GM12801 (cell line): ENCODE data around the gene CDC27.

ENCODE experiments used
- TF ChIP-seq, protein P1 (sequence below): IDR thresholded peaks from one replicate; pipeline ENCODE4 v1.5.1; 2011; ENCODE audit warnings: control low read depth; ENCODE audit not compliant: insufficient read length; ENCODE audit errors: extremely low read depth

Gene CDC27

DNA sequence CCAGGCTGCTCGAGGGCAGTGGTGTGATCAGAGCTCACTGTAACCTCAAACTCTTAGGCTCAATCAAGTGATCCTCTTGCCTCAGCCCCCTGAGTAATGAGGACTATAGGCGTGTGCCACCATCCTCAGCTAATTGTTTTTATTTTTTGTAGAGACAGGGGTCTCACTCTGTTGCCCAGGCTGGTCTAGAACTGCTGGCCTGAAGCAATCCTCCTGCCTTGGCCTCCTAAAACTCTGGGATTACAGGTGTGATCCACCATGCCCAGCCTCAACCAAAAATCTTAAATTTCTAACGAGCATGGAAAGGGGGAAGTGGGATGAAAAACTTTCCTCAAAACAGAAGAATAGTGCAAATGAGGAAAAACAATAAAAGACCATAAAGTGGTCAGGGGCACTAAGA is 92.8 kb downstream of the CDC27 start:
- TF ChIP-seq, protein P1, sequence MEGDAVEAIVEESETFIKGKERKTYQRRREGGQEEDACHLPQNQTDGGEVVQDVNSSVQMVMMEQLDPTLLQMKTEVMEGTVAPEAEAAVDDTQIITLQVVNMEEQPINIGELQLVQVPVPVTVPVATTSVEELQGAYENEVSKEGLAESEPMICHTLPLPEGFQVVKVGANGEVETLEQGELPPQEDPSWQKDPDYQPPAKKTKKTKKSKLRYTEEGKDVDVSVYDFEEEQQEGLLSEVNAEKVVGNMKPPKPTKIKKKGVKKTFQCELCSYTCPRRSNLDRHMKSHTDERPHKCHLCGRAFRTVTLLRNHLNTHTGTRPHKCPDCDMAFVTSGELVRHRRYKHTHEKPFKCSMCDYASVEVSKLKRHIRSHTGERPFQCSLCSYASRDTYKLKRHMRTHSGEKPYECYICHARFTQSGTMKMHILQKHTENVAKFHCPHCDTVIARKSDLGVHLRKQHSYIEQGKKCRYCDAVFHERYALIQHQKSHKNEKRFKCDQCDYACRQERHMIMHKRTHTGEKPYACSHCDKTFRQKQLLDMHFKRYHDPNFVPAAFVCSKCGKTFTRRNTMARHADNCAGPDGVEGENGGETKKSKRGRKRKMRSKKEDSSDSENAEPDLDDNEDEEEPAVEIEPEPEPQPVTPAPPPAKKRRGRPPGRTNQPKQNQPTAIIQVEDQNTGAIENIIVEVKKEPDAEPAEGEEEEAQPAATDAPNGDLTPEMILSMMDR: no peak

DNA sequence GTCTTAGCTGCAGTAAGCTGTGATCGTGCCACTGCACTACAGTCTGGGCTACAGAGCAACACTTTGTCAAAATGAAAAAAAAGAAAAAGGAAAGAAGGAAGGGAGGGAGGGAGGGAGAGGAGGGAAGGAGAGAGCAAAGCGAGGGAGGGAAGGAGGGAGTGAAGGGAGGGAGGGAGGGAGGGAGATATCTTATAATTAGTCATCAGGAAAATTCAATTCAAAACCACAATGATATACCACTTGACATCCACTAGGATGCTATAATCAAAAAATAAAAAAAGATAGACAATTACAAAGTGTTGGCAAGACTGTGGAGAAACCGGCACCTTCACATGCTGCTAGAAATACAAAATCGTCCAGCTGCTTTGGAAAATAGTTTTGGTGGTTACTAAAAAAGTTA is 93.8 kb downstream of the CDC27 start:
- TF ChIP-seq, protein P1: no peak

DNA sequence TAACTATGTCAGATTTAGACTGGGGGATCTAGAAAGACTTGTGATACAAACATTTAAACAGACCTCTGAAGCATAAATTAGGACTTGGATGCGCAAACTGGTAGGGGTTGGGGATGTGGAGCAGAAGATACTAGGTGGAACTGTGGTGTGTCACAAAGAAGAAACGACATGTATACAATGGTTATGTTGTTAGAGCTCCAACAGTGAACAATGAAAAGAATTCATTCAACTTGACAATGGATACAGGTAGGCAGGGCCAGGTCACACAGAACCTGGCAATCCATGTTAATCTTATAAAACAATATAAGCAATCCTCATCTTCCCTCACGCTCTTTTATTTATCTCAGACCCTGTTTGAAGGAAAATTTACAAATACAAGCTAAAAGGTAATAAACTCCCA is 102.0 kb downstream of the CDC27 start:
- TF ChIP-seq, protein P1: no peak

DNA sequence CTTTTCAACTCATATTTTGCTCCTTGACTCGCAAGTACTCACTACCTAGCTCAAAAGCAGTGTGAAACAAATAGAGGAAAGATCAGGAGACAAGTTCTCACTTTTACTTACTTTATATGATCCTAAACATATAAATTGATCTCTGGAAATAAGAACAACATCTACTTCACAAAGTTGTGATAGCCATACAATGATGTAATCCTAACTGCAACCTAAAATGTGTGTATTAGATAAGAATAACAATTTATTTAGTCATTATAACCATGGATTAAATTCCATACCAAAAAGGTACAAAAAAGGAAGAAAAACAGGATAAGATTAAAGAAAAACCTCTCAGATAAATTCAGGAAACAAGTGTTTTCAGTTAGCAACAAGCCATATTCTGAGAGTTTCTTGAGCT is 103.4 kb downstream of the CDC27 start:
- TF ChIP-seq, protein P1: no peak

DNA sequence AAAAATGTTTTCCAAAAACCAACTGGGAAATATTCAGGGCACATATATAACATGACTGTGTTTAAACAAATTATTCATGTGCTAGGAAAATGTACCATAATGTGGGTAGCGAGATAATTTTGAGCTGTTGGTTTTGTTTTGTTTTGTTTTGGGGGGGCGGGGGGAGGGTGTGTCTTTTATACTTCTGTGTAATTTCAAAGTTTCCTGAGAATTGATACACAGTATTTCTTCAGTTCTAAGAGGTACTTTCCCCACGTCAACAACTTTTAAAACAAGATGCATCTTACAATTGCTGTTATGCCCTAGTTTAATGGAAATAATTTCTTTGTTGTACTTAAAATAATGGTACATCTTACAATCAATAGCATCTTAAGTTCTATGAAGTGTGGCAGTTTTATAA is 110.3 kb downstream of the CDC27 start:
- TF ChIP-seq, protein P1: no peak

DNA sequence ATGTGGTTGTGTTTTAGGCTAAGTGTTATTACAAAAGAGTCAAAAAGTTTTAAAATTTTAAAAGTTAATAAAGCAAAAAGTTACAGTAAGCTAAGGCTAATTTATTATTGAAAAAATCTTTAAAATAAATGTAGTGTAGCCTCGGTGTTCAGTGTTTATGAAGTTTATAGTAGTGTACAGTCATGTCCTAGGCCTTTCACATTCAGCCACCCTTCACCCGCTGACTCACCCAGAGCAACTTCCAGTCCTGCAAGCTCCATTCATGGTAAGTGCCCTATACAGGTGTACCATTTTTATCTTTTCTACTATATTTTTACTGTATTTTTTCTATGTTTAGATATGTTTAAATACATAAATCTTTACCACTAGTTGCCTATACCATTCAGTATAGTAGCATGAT is 111.5 kb downstream of the CDC27 start:
- TF ChIP-seq, protein P1: no peak

DNA sequence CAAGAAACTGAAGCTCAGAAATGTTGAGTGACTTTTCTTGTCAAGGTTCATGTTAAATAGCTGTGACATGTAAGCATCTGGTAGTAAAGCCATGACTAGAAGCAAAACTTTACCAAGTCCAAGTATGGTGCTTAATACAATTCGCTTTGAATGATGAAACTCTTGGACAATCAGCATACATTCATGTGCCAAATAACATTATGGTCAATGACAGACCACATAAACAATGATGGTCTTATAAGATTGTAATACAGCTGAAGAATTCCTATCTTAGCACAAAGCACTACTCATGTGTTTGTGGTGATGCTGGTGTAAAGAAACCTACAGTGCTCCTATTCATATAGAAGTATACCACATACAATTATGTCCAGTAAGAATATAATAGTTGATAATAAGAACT is 112.9 kb downstream of the CDC27 start:
- TF ChIP-seq, protein P1: no peak

DNA sequence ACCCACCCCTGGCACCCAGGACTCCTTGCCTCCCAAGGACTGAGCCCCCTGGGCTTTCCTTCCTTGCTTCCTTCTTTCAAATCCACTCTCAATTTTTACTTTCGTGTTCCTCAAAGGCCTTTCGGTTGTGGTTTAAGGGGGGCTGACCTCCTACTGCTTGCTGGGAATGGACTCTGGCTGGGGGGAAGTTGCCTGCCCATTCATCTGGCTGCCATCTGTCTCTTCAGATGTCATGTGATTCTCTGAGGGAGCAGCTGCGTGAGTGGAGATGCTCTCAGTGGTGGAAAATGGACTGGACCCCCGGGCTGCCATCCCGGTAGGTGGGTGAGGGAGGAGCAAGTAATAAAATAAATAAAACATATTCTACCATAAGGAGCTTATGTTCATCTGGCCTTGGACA is 116.2 kb downstream of the CDC27 start:
- TF ChIP-seq, protein P1: no peak
